Measurements from ENCODE around the gene CLDN17.

Gene CLDN17

GRCh38 chr21:30117631-30118030 lies 49.0 kb downstream of the CLDN17 start:
- no peak for DNase-seq (ENCODE audit: low spot score)

- no peak for DNase-seq (ENCODE audit: low spot score)
Measured at GRCh38 chr21:30116479-30116878, 50.1 kb downstream of the CLDN17 start.
